GM21619 (cell line): ENCODE results near the gene KATNB1.

ENCODE experiments used
- ATAC-seq: cut with Tn5 transposase; IDR thresholded peaks from one replicate; pipeline ENCODE4 v1.9.1; 2021; ENCODE audit not compliant: unreplicated experiment

KATNB1 gene

GRCh38 chr16:57735755-57736418 lies at the start of gene KATNB1:
KATNB1 (plus strand) TSS chr16:57735770; CDS start chr16:57737244, 1,474 bp downstream.
- peak; percentile 19 for ATAC-seq

DNA sequence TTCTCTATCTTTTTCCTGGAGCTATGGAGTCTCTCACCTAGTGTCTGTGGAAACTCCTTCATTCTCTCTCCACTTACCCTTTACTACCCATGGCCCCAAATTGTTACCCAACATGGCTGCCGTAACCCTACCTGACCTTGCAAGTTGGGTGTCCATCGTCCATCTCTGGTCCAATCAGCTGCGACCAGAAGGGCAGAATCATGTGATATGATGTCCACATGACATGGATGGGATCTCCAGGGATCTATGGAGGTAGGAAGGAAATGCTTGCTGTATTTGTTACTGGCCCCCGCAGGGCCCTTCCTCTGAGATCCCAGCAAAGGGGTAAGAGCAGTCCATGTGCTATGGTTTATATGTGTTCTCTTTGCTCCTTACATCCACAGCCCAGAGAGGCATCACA lies 49.0 kb upstream of the KATNB1 start:
- no peak for ATAC-seq

DNA sequence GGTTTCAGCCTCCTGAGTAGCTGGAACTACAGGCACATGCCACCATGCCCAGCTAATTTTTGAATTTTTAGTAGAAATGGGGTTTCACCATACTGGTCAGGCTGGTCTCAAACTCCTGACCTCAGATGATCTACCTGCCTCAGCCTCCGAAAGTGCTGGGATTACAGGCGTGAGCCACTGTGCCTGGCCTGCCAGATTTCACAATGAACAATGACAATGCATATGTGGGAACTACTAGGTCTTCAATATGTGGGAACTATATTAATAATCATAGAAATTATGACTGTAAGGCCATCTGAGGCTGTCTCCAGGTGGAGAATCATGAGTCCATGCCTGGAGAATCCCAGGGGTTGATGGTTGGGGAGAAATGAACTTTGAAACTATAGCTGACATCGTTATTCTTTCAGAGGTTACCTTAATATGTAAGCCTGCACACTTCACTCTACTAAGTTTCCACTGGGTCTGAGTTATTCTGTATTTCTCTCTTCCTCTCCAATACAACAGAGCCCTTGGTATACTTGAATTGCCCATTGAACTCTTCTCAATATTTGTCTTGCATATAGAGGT lies 48.1 kb upstream of the KATNB1 start:
- ATAC-seq, result no peak

- ATAC-seq, result no peak
Measured at GRCh38 chr16:57688487-57688986, 47.0 kb upstream of the KATNB1 start.

DNA sequence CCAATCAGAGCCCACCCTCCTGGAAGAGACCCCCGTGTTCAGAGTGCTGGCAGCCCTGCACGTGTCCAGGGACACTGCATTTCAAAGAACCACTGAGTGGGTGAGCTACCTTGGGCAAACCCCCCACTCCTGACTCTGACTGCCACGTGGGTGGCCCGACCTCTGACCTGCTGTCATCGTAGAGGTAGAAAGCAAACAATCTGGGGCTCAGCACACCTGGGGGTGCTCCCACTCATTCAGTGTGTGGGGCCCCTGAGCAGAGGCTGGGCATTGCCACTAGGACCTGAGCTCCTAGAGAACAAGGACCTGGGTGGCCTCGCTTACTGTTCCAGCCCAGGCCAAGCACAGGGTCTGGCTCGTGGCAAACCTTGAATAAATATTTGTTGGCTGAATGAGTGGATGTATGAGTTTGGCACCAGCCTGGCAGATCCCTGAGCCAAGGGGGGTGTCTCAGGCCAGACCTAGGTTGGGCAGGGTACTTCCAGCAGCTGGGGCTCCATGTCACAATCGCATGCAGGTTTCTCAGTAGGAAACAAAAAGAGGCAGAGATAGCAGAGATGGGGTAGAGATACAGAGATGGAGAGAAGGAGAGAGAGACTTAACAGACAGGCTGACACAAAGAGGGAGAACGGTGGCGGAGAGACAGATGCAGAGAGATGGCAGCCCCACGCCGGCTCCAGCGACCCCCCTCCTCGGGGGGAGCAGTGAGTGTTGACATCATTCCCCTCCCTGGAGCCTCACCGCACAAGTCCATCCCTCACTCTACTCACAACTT lies 46.4 kb upstream of the KATNB1 start:
- no peak for ATAC-seq

DNA sequence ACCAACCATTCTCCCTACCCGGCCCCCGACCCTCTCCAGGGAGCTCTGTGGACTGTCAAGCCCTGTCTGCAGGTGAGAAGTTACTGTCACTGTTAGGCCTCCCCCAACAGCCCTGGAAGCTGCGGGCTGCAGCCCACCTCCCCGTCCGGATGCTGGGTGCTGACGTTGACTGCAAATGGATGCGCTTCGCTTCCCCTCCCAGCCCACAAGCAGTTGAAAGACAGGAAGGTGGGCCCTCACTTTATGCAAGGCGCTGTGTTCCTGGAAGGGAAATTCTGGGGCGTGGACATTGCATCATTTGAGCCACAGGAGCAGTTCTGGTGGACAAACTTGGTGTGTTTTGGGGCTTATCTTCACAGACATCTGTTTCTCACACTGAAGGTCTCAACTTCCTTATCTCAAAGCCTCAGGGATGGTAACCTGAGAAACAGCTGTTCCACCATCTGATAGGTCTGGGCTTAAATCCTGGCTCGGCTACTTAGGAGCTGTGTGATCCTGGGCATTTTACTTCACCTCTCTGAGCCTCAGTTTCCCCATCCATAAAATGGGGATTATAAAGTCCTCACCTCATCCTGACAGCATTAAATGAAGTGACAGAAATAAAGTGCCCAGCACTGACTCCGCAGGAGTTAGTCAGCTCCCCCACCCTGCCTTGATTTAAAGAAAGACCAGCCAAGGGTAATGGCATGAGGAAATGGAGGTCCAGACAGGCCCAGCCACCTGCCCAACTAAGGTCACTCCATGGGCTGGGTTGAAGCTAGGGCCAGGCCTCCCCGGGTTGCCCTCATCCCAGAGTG lies 45.6 kb upstream of the KATNB1 start:
- ATAC-seq, result peak; percentile 75

GRCh38 chr16:57690782-57691471 lies 44.6 kb upstream of the KATNB1 start:
- no peak for ATAC-seq

GRCh38 chr16:57692636-57693035 lies 42.9 kb upstream of the KATNB1 start:
- no peak for ATAC-seq

DNA sequence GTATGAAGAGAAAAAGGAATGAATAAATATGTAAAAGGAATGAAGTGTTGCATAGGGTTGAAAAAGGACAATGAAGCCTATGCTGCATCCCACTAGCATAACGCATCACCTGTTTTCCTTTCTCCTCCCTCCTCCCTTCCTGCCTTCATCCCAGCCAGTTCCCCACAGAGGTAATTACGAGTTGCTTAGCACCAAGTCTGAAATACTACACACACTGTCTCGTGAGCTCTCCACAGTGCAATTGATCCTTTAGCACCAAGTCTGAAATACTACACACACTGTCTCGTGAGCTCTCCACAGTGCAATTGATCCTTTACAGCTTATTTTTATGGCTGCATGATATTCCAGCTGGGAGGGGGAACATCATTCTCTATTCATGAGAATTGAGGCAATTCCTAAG lies 42.0 kb upstream of the KATNB1 start:
- no peak for ATAC-seq

GRCh38 chr16:57694231-57694724 lies 41.3 kb upstream of the KATNB1 start:
- no peak for ATAC-seq

- no peak for ATAC-seq
Measured at GRCh38 chr16:57694725-57695679, 40.6 kb upstream of the KATNB1 start, which contains the start of gene DRC7. DRC7 (plus strand) TSS chr16:57694806; CDS start chr16:57697950, 3,144 bp downstream.

DNA sequence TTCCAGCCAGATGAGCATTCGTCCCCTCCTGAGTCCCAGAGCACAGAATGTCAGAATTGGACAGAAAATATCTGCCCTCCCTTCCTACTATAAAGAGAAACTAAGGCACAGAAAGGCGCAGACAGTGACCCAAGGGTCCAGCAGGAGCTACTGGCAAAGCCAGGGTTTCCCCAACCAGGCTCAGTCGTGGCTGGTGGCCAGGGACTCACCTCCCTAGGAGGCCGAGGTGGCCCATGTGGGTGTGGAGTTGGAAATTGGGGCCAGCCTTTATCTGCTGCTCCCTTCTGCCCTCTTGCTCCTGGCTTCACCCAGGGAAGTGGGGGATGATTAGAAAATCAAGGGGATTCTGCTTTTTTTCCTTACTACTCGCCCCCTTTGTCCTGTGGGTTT lies 39.9 kb upstream of the KATNB1 start:
- no peak for ATAC-seq

DNA sequence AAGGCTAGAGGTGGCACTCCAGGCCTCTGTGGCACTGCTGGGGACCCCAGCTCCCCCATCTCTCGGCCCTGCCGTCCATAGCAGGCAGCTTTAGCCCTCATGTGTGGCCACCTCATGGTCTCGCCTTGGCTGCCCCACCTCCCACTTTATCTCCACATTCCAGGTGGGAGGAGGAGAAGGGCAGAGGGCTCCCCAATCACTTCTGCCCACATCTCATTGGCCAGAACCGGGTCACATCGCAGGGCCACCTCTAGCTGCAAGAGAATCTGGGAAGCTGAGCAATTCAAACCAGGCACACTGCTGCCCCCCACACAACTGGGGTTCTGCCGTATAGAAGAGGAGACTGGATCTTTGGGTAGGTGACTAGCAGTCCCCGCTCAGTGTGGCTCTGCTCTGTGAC lies 39.3 kb upstream of the KATNB1 start:
- ATAC-seq, result no peak

DNA sequence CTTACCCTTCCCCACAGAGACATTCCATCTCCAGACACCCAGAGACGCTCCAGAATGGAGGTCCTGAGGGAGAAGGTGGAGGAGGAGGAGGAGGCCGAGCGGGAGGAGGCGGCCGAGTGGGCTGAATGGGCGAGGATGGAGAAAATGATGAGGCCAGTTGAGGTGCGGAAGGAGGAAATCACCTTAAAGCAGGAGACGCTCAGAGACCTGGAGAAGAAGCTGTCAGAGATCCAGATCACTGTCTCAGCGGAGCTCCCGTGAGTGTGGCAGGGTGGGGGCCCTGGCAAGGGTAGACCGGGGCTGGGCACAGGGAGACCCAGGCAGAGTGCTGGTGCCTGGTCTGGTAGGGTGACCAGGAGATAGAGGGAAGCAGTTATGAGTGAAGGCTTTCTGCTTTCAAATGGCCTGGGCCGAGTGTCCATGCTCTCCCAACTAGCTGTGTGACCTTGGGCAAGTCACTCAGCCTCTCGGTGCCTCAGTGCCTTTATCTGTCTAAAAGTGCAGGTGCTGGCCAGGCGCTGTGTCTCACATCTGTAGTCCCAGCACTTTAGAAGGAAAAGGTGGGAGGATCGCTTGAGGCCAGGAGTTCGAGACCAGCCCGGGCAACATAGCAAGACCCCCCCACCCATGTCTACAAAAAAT lies 37.6 kb upstream of the KATNB1 start:
- no peak for ATAC-seq

DNA sequence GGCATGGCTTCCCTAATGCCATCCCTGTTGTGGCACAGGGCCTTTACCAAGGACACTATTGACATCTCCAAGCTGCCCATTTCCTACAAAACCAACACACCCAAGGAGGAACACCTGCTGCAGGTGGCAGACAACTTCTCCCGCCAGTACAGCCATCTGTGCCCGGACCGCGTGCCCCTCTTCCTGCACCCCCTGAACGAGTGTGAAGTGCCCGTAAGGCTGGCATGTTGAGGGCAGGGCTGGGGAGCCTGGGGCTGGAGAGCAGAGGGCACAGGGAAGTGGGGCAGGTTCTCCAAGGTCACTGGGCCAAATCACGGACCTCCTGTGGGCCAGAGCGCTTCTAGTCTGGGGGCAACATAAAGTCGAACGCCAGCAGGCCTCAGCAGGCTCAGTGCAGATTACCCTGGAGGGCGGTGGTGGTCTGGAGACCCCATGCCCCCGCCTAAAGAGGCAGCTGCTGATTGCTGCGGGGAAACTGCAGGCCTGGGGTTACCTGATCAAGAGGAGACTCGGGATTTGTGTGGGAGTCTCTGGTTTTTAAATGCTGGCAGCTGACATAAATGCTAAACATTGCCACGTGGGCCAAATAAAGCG lies 36.7 kb upstream of the KATNB1 start:
- no peak for ATAC-seq

- ATAC-seq, result no peak
Measured at GRCh38 chr16:57699481-57699880, 36.1 kb upstream of the KATNB1 start.

DNA sequence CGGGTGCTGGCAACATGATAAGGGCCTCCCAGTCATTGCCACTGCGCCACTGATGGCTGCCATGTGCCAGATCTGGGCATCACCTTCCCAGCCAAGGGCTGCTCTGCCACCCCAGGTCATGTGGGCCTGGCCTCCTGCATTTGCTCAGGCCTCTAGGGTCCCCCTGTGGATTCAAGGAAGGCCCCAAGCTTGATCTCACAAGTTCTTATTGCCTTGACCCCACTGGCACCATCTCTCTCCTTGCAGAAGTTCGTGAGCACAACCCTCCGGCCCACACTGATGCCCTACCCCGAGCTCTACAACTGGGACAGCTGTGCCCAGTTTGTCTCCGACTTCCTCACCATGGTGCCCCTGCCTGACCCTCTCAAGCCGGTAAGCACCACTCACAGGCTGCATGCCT lies 35.7 kb upstream of the KATNB1 start:
- no peak for ATAC-seq

- ATAC-seq, result no peak
Measured at GRCh38 chr16:57700781-57701551, 34.6 kb upstream of the KATNB1 start.
